MM.1S (cell line): Measurements from ENCODE around the gene EIF4E.

ENCODE experiments used
- CTCF ChIP-seq: fragments of 300-600 bp; sonication (generic); IDR thresholded peaks from 2 replicates; pipeline ENCODE4 v1.5.1; 2016; ENCODE audit warnings: antibody characterized with exemption, low read length, mixed read lengths
- EZH2phosphoT487 ChIP-seq: fragments of 300-600 bp; sonication (generic); IDR thresholded peaks from 2 replicates; pipeline ENCODE4 v1.6.1; 2018; ENCODE audit warnings: antibody characterized with exemption, low read length

GRCh38 chr4:98905839-98906238 lies 23.1 kb downstream of the EIF4E start:
- TF ChIP-seq CTCF (no peak), EZH2phosphoT487 (no peak)
